ENCODE data around the gene CPLX3. TPM values are rescaled to one million over a fixed set of nuclear protein-coding genes. Genes with fewer than 3 reads are reported as not detected.

The CPLX3 gene
- polyA plus RNA-seq, 4 donors = not detected

DNA sequence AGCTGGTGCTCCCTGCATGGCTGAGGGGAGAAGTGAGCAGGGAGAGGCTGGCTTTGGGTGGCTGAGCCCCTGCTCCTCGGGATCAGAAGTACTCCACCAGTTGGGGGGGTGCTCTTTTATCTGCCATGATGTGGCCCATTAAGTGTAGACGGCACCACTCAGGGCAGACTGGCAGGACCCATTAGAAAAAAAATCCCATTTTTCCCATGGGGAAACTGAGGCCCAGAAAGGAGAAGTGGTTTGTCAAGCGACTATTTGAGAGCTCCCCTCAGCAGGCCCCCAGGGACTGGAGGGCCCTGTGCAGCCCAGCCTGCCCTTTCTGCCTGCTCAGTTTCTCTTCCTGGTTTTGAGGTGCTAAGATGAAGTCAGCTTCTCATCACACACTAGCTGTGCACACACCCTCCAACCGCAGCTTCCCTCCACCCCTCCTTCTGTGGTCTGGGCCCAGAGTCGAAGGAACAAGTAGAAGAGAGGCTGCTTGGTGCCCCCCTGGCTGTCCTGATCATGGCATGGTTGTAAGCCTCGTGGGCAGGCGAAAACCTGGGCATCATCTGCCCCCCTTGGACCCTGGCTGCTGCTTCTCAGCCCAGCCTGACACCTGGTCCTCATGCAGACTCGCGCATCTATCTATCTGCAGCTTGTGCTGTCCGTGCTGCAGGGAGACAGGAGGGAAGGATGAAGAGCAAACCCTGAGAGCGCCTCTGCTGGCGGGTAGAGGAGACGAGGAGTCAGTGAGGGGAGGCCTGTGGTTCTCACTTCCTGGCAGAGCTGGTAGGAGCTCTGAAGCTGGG lies 39.0 kb upstream of the CPLX3 start:
- no peak for DNase-seq (ENCODE audit: low read depth in 4 of 4, low spot score in 3 of 4)

DNA sequence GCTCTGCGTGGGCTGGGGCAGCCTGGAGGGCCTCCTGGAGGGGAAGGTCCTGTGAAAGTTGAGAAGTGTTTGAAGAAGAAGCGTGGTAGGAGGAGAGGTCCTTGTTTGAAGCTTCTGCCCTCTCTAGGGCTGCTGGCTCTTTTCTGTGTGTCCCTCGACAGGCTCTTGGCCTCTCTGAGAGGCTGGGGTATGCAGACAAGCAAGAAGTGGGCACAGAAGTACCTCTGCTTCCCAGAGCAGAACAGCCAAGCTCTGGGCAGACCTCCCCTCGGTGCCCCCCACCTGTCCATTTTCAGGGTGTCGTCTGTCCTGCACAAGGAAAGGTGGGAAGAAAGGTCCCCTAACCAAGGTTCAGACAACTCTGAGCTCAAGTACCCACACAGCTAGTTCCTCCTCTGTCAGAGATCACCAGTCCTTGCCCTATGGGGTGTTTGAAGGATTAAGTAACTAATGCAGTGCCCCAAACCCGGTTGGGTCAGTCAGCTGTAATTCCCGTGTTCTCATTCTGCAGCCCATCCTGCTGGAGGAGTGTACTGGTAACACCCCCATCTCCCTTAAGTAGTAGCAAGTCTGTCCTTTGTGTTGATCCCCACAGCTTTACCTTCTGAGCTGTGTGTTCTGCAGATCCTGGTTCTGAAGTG lies 38.3 kb upstream of the CPLX3 start:
- no peak for DNase-seq (ENCODE audit: low read depth in 4 of 4, low spot score in 3 of 4)

DNA sequence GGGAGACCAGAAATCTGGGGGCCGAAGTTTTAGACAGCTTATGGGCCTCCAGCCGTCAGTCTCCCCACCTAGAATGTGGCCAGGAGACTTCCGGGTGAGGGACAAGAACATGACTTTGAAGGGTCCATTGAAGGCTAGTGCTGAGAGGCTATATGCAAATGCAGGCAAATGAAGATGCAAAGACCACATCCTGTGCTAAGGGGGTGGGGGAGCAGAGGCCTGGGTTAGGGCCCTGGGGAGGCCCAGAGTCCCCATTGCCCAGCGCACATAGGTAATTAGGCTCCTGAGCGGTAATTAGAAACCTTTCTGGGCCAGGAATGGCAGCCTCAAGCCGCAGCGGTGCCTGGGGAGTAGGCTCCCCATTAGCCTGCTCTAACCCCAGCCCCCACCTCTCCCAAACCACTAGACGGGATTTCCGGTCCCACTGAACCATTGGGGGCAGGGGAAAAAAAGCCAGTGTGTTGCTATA lies 37.7 kb upstream of the CPLX3 start:
- DNase-seq (ENCODE audit: low read depth in 4 of 4, low spot score in 3 of 4) = no peak

DNA sequence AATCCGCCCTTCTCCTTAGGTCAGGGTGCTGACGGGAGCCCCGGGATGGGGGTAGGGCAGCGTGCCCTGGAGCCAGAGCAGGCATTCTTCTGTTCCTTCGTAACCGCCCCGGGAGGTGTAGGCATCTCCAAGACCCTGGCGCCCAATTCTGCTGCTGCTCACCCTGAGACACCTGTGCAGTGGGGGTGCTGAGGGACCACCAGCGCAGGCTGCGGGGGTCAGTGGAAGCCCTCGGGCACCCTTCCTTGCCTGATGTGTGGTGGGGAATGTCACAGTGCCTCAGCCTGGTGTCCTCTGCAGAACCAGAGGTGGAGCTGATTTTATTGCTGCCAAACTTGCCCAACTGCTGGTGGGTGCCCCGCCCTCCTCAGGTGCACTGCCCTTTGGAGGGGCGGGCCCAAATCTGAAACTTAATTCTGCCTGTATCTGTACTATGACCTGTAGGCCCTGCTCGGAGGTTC lies 37.2 kb upstream of the CPLX3 start:
- no peak for DNase-seq (ENCODE audit: low read depth in 4 of 4, low spot score in 3 of 4)

DNA sequence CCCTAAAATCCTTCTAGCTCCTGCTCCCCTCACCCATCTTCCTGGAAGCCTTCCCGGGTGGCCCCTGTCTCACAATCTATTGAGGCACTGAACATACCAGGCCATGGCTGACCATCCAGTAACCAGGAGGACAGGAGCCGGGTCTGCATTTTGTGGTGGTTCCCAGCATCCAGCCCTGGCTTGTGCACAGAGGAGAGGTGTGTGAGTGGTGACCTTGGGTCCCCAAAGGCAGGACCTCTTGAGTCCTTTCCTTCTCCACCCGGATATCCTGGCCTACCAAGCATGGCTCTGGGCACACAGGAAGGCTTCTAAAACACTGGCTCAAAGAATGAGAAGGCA lies 36.7 kb upstream of the CPLX3 start:
- DNase-seq (ENCODE audit: low read depth in 4 of 4, low spot score in 3 of 4) = no peak

DNA sequence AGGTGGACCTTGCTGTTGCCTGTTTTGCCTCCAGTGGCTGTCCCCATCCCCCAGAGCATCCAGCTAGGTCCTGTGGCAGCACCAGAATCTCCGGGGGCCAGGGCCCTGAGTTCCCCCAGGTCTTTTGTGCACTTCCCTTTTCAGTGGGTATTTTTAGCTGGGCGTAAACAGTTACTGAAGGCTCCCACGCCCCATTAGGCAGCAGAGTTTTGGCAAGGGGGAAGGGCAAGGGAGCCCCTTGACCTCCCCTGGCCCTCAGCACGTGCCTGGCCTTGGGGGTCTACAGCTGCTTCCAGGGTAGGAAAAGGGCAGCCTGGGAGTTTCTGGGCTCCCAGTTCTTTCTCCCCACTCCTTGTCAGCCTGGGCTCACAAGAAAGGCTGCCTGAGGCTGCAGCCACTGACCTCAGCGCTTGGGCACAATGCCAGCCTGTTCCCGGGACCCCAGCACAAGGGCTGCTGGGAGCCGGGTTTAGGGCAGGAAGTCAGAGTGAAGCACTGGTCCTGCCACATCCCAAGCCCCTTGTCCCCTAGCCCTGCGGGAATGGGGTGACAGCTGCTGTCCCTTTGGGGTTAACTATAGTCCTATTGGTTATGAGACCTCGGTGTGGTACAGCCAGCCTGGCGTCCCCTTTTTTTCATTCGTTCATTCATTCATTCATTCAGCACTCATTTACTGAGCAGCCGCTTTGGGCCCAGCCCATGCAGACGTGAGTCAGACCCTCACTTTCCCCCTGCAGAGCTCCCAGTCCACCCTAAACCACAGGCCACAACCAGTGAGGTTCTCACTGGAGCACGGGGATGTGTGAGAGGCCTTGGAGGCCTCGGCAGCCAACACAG lies 36.1 kb upstream of the CPLX3 start:
- DNase-seq (ENCODE audit: low read depth in 4 of 4, low spot score in 3 of 4) = no peak

DNA sequence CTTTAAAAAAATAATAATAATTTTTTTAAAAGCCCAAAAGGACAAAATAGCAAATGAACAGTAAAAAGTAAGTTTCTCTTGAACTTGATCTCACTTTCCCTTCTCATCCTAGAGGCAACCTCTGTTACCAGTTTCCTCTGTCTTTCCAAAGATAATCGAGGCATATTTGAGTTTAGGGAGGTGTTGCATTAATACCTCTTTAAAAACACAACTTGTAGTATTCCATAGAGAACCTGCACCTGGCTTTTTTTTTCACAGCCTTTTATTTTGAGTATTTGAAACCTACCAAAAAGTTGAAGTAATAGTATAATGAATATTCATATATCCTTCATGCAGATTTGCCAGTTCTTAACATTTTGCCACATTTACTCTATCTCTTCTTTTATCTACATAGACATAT lies 35.4 kb upstream of the CPLX3 start:
- DNase-seq (ENCODE audit: low read depth in 4 of 4, low spot score in 3 of 4) = no peak

DNA sequence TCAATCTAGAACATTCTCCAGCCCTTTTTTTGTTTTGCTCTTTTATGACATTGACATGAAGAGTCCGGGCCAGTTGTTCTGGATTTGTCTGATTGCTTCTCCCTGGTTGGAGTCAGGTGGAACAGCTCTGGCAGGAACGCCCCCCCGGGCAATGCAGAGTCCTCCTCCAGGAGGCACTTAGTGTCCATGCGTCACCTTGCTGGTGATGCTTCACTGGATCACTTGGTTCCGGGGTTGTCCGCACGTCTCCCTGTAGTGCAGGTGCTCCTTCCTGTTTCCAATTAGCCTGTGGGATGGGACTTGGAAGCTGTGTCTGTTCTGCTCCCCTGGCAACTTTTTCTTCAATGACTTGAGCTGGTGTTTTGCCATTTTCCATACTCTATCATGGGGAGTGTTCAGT lies 34.8 kb upstream of the CPLX3 start:
- no peak for DNase-seq (ENCODE audit: low read depth in 4 of 4, low spot score in 3 of 4)

DNA sequence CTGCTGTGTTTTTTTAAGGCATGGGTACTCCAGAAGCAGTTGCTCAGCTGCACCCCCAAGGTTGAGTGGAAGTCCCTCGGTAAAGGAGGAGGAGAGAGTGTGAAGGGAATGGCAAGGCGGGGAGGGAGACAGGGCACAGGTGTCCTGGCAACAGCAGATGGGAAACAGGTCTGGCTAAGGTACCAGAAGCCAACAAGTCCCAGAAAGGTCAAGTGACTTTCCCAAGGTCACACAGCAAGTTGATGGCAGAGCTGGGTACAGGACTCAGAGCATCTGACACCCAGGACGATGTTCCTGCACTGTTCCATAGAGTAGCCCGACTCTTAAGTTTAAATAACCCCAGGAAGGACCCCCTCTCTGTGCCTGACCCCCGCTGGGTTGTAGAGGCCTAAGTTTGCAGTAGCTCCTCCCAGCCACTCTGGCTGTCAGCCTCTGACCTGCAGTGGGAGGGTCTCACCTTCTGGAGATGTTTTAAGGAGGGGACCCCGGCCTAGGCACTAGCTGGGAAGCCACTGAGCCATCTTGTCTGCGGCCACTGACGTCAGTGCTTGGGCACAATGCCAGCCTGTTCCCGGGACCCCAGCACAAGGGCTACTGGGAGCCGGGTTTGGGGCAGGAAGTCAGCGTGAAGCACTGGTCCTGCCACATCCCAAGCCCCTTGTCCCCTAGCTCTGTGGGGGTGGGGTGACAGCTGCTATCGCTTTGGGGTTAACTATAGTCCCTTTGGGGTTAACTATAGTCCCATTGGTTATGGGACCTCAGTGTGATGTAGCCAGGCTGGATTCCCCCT lies 34.0 kb upstream of the CPLX3 start:
- DNase-seq (ENCODE audit: low read depth in 4 of 4, low spot score in 3 of 4) = no peak

DNA sequence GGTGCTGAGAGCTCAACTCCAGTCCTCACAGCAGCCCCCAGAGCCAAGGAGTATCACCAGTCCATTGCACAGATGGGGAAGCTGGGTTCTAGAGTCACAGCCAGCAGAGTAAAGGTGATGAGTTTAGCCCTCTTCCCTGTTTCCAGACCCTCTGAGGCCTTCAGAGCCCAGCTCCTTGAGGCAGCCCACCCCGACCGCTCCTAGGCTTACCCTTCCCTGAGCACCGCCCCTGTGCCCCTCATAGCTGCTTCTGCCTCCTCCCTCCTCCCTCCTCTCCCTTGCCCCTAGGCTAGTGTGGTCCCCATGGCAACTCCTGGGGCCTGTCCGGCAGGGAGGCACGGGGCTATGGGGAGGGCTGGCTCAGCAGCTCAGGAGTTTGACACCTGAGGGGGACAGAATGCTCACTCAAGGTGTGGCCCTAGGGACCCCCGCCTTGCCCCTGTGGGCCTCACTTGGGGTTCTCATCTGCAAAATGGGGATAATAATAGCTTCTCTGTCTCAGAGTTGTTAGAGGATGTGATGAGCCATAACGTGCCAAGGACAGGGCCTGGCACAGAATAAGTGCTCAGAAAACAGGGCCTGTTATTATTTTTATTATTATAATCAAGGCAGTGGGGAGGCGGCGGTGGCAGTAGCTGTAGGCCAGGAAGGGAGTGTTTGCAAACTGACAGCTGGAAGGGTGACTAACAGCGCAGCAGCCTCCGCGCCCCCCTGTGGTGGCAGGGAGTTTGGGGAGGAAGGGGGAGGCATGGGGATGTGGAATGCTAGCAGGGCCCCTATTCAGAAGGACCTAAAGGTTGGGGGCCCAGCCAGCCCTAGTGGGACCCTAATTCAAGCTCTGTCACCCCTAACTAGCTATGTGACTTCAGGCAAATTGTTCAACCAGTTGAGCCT lies 33.0 kb upstream of the CPLX3 start:
- DNase-seq (ENCODE audit: low read depth in 4 of 4, low spot score in 3 of 4) = no peak

DNA sequence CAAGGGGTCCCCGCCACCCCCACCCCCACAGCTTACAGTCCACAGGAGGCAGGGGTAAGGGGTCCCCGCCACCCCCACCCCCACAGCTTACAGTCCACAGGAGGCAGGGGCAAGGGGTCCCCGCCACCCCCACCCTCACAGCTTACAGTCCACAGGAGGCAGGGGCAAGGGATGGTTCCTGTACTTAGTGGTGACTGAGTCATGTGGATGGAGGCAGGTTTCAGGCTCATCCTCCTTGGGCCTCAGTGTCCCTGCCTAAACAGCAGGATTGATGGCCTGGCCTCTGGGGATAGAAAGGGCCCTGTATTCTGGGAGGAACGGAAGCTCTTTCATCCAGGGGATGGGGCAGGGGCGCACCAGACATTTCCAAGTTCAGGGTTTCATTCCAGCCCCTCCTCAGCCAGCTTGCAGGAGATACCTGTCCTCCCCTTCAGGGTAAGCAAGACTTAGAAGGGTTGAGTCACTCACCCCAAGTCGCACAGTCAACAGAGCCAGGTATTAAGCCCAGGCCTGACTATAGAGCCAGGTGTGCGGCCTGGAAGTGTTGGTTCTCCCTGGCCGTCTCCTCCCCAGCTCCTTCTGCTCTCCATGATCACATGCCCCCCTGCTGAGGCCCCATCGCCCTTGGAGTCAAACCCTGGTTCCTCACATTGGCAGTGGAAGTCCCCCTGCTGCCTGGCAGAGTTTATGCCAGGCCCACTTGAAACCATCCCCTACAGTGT lies 32.0 kb upstream of the CPLX3 start:
- no peak for DNase-seq (ENCODE audit: low read depth in 4 of 4, low spot score in 3 of 4)

DNA sequence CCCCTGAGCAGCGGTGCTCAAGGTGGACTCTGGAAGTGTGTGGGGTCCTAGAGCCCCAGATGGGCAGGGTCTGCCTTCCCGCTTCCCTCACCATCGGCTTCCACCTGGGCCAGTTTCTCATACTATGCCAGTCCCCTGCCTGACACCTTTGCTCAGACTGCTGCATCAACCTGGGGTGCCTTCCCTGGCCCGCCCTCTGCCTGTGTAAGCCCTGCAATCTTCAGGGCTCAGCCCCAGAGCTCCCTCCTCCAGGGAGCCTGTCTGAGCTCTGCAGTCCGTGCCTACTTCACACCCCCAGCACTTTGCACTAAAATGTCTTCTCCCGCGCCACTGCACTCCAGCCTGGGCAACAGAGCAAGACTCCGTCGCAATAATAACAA lies 31.5 kb upstream of the CPLX3 start:
- DNase-seq (ENCODE audit: low read depth in 4 of 4, low spot score in 3 of 4) = no peak

DNA sequence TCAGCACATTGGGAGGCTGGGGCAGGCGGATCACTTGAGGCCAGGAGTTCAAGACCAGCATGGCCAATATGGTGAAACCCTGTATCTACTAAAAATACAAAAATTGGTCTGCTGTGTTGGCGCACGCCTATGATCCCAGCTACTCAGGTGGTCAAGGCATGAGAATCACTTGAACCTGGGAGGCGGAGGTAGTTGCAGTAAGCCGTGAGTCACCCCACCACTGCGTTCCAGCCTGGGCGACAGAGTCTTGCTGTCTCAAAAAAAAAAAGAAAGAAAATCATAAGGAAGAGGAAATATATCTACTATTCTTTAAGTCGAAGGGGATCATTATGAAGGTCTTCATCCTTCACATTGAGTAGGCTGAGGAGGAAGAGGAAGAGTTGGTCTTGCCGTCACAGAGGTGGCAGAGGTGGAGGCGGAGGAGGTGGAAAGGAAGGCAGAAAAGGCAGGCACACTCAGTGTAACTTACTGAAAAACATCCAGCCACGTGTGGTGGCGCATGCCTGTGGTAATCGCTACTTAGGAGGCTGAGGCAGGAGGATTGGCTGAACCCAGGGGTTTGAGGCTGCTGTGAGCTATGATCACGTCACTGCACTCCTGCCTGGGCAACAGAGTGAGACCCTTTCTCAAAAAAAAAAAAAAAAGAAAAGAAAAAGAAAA lies 30.3 kb upstream of the CPLX3 start:
- DNase-seq (ENCODE audit: low read depth in 4 of 4, low spot score in 3 of 4) = no peak

DNA sequence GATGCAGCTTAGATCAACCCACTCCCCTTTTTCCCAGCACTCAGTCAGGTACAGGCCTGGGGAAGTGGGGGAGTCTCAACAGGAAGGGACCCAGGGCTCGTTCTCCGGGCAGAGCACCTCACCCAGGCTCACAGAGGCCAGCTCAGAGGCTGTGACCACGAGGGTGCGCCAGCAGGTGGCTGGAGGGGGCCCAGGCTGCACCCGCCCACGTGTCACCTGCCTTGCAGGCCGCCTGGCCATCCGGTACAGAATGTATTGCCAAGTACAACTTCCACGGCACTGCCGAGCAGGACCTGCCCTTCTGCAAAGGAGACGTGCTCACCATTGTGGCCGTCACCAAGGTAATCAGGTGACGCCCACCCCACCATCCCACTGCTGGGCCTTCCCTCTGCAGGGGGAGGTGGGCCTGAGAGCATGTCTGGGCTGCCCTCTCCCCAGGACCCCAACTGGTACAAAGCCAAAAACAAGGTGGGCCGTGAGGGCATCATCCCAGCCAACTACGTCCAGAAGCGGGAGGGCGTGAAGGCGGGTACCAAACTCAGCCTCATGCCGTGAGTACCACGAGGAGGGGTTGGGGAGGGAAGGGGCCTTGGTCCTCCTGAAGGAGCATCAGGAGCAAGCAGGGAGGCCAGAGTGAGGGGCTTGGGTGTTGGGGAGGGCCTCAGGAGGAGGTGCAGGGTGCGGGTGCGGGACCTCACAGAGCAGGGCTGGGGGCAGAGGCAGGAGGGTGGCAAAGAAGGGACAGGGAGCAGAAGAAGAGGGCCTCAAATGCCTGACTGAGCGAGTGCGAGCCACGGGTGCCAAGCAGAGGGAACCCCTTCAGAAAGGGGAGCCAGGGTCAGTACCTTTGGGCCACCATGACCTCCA lies 27.8 kb upstream of the CPLX3 start:
- DNase-seq (ENCODE audit: low read depth in 4 of 4, low spot score in 3 of 4) = no peak

DNA sequence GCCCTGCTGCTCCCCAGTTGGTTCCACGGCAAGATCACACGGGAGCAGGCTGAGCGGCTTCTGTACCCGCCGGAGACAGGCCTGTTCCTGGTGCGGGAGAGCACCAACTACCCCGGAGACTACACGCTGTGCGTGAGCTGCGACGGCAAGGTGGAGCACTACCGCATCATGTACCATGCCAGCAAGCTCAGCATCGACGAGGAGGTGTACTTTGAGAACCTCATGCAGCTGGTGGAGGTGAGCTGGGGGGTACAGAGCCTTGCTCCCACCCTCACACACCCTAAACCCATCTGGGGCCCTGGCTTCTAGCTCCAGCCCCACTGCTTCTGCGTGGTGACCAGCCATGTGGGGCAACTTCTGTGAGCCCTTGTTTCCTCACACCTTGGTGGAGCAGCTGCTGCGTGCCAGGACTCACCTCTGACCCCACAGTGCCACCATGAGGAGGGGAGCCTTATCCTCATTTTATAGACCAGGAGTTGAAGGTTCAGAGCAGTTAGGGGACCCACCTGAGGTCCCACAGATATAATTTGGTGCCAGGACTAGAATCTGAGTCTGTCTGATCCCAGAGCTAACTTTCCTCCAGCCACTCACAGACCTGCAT lies 27.1 kb upstream of the CPLX3 start:
- DNase-seq (ENCODE audit: low read depth in 4 of 4, low spot score in 3 of 4) = no peak

DNA sequence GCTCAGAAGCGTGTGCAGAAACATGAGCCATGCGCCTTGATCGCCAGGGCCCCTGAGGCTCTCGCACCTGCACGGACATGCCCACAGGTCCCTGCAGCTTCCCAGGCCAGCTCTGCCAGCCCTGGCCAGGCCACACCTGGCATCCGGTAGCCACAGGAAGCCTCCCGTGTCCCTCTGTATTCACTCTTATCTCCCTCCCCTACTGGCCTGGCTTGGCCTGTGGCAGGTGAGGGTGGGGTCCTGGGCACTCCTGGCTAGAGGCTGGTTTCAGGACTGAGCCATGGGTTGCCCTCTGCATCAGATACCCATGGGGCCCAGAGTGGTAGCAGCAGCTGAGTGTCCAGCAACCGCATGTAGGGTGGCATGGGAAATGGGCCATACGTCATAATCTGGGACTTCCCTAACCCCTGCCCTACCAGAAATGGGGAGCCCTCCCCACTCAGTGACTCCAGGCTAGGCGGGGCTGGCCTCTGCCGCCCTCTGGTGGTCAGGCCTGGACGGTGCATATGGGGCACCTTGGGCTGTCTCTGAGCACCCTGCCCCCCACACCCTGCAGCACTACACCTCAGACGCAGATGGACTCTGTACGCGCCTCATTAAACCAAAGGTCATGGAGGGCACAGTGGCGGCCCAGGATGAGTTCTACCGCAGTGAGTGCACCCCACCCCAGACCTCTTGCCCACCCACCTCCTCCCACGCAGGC lies 26.4 kb upstream of the CPLX3 start:
- no peak for DNase-seq (ENCODE audit: low read depth in 4 of 4, low spot score in 3 of 4)
